Activated naive CD8-positive, alpha-beta T cell treated with anti-CD3 and anti-CD28 coated beads, Interleukin-2, amount 10 ng/mL, durations not matched to agents 7 days and 5 days (primary cell): ENCODE data around the gene CSH2. TPM values are rescaled to one million over a fixed set of nuclear protein-coding genes. Genes with fewer than 3 reads are reported as not detected.
"Not testable (repeated sequence)": the region's sequence is repeated elsewhere in the genome, so short reads cannot be mapped to it uniquely, and the experiment has no call there.

Experiments used
- ATAC-seq: fragments of 150-1000 bp; cut with Tn5 transposase; one replicate; pipeline ENCODE4 v1.10.0; 2021; ENCODE audit warnings: low read depth, moderate library complexity
- POLR2A ChIA-PET: fragments of 350-600 bp; sonication (Branson Sonifier 250); formaldehyde crosslinking; loops from one replicate; lab custom pipeline; 2021; ENCODE audit warnings: antibody characterized with exemption; lab: Charles Lee
- DNase-seq: peaks from one replicate; pipeline ENCODE4 v3.0.0; 2021
- H3K27ac Mint-ChIP-seq: one replicate; pipeline ENCODE4 v1.8.0; 2022; ENCODE audit warnings: mild to moderate bottlenecking, mixed read lengths
- H3K27me3 Mint-ChIP-seq: one replicate; pipeline ENCODE4 v1.8.0; 2022; ENCODE audit warnings: mild to moderate bottlenecking, moderate library complexity, mixed read lengths
- H3K36me3 Mint-ChIP-seq: one replicate; pipeline ENCODE4 v1.8.0; 2021; ENCODE audit warnings: mild to moderate bottlenecking, mixed read lengths
- H3K4me1 Mint-ChIP-seq: one replicate; pipeline ENCODE4 v1.8.0; 2021; ENCODE audit warnings: mixed read lengths
- H3K4me3 Mint-ChIP-seq: one replicate; pipeline ENCODE4 v1.8.0; 2022; ENCODE audit warnings: mild to moderate bottlenecking, moderate library complexity, mixed read lengths
- H3K9me3 Mint-ChIP-seq: one replicate; pipeline ENCODE4 v1.8.0; 2021; ENCODE audit warnings: mixed read lengths
- total RNA-seq, 2 experiments: library from RNA; stranded (reverse); gene quantifications; one replicate each; pipeline ENCODE4 v1.2.3, GENCODE V29; 2021

CSH2 gene
- not detected for total RNA-seq

GRCh38 chr17:63873577-63873976 lies at the start of gene CSH2:
CSH2 (minus strand) TSS chr17:63873677; CDS start chr17:63873614, 63 bp downstream.
- H3K27me3 Mint-ChIP-seq: peaks cover 21% of the 10 kb centered on the region
- ATAC-seq, H3K36me3 Mint-ChIP-seq, POLR2A ChIA-PET, H3K9me3 Mint-ChIP-seq, H3K27ac Mint-ChIP-seq, H3K4me3 Mint-ChIP-seq, H3K4me1 Mint-ChIP-seq, DNase-seq: not testable (repeated sequence)

- POLR2A ChIA-PET, H3K4me3 Mint-ChIP-seq, ATAC-seq, DNase-seq, H3K9me3 Mint-ChIP-seq, H3K4me1 Mint-ChIP-seq, H3K27ac Mint-ChIP-seq, H3K36me3 Mint-ChIP-seq: not testable (repeated sequence)
- peaks cover 11% of the 10 kb centered on the region for H3K27me3 Mint-ChIP-seq
These were observed 48.9 kb upstream of the CSH2 start for GRCh38 chr17:63922402-63922801.

- H3K4me3 Mint-ChIP-seq, ATAC-seq, DNase-seq, H3K9me3 Mint-ChIP-seq, POLR2A ChIA-PET, H3K27ac Mint-ChIP-seq, H3K4me1 Mint-ChIP-seq, H3K36me3 Mint-ChIP-seq: not testable (repeated sequence)
- peaks cover 11% of the 10 kb centered on the region for H3K27me3 Mint-ChIP-seq
These were observed 47.3 kb upstream of the CSH2 start for GRCh38 chr17:63920779-63921178.

DNA sequence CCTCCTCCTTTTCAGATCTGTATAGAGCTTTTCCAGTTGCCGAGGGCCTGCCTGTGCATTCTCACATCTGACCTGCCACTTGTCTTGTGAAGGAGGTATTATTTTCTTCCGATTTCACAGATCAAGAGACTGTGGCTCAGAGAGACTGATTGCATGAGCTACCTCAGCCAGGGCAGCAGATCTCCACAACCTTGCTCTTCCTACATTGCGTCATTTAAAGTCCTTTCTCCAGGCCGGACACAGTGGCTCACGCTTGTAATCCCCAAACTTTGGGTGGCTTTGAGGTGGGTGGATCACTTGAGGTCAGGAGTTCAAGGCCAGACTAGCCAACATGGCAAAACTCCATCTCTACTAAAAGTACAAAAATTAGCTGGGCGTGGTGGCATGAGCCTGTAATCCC lies 46.6 kb upstream of the CSH2 start:
- not testable (repeated sequence) for DNase-seq, H3K27ac Mint-ChIP-seq, H3K4me3 Mint-ChIP-seq, H3K36me3 Mint-ChIP-seq, H3K9me3 Mint-ChIP-seq, H3K4me1 Mint-ChIP-seq, ATAC-seq
- H3K27me3 Mint-ChIP-seq: peaks cover 11% of the 10 kb centered on the region
- POLR2A ChIA-PET: interaction anchor here (0.8 to 2.5 kb wide), 3 partner anchors 26 to 107 kb away, joined by 3 to 9 read pairs (median 8); no protein-coding TSS in a partner anchor

DNA sequence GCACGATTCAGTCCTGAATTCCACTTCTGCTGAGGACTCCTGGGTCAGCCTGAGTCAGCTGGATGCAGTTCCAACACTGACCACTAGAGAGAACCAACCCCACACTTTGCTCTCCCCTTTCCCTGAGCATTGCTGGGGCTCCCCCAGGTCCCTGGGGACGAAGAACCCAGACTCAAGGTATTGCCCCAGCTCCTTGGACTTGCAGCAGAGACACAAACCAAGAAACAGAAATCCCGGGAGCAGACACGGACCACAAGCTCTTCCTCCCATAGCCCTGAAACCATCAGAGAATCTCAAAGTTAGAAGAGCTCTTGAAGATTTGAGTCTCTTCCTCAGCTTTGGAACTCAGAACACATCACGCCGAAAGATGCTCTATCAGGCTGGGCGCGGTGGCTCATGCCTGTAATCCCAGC lies 45.8 kb upstream of the CSH2 start:
- H3K9me3 Mint-ChIP-seq: no peaks in the 10 kb centered on the region
- H3K27ac Mint-ChIP-seq: no peak overlapping the region
- H3K36me3 Mint-ChIP-seq: no peaks in the 10 kb centered on the region
- peaks cover 8% of the 10 kb centered on the region for H3K27me3 Mint-ChIP-seq
- DNase-seq (peak; percentile 64), ATAC-seq (peak; percentile 91)
- peaks cover 5% of the 10 kb centered on the region for H3K4me1 Mint-ChIP-seq
- H3K4me3 Mint-ChIP-seq: no peak overlapping the region
- POLR2A ChIA-PET: interaction anchor here (0.8 to 2.5 kb wide), 4 partner anchors 27 to 214 kb away, joined by 3 to 9 read pairs (median 6); no protein-coding TSS in a partner anchor

DNA sequence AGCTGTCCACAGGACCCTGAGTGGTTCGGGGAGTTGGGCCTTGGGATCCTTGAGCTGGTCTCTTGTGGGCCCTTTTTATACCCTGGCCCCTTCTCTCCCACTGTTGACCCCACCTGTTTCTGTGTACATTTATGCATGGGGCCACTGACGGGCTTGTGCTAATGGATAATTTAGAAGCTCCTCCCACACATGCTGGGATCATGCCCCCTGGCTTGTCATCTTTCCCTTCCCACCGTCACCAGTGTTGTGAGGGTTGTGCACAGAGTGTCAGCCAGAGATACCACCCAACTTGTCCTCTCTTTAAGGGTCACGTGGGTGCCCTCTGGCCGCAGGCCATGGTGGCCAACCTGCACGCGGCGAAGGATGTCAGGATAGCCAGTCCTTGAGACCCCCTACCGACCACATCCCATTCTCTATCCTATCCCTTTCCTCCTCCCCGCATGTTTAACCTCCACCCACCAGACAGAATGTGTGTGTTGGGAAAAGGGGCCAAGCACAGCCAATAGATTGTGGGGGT lies 45.4 kb upstream of the CSH2 start, which contains the start of gene GH1:
Gene GH1 (minus strand): TSS at position 51 of the 517 bp plus-strand sequence. CDS start 63 bp downstream, outside the sequence.
- not testable (repeated sequence) for H3K4me3 Mint-ChIP-seq, ATAC-seq, H3K27me3 Mint-ChIP-seq, H3K9me3 Mint-ChIP-seq, H3K36me3 Mint-ChIP-seq, H3K4me1 Mint-ChIP-seq, DNase-seq, H3K27ac Mint-ChIP-seq
- POLR2A ChIA-PET: interaction anchor here (1.0 to 2.5 kb wide), 3 partner anchors 28 to 215 kb away, joined by 3 to 9 read pairs (median 8); no protein-coding TSS in a partner anchor

DNA sequence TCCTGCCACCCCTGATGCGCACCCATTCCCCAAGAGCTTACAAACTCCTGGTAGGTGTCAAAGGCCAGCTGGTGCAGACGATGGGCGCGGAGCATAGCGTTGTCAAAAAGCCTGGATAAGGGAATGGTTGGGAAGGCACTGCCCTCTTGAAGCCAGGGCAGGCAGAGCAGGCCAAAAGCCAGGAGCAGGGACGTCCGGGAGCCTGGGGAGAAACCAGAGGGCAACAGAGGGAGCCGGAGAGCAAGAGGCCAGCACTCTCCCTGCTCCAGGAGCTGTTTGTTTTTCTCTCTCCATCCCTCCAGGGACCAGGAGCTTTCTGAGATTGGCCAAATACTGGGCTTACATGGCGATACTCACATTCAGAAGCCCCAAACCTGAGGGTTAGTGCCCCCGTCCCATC lies 44.8 kb upstream of the CSH2 start:
- no peaks in the 10 kb centered on the region for H3K36me3 Mint-ChIP-seq
- DNase-seq: no peak
- H3K4me1 Mint-ChIP-seq: peaks cover 5% of the 10 kb centered on the region
- POLR2A ChIA-PET: interaction anchor here (2.1 to 2.5 kb wide), 2 partner anchors 28 to 72 kb away, joined by 8 to 9 read pairs; no protein-coding TSS in a partner anchor
- H3K9me3 Mint-ChIP-seq: no peaks in the 10 kb centered on the region
- H3K27me3 Mint-ChIP-seq: peaks cover 8% of the 10 kb centered on the region
- no peak overlapping the region for H3K4me3 Mint-ChIP-seq
- no peak for ATAC-seq
- no peak overlapping the region for H3K27ac Mint-ChIP-seq

DNA sequence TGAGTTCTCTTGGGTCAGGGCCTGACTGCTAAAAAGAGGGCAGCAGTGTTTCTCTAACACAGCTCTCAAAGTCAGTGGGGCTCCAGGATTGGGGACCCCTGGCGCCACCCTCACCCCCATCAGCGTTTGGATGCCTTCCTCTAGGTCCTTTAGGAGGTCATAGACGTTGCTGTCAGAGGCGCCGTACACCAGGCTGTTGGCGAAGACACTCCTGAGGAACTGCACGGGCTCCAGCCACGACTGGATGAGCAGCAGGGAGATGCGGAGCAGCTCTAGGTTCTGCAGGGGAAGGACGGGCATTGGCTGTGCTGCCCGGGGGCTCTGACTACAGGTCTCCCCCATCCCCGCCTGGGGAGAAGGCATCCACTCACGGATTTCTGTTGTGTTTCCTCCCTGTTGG lies 44.2 kb upstream of the CSH2 start:
- no peak for DNase-seq
- Mint-ChIP-seq H3K27me3 (peaks cover 13% of the 10 kb centered on the region), H3K4me1 (peaks cover 5% of the 10 kb centered on the region), H3K36me3 (no peaks in the 10 kb centered on the region), H3K27ac (no peak overlapping the region), H3K4me3 (no peak overlapping the region), H3K9me3 (no peaks in the 10 kb centered on the region)
- POLR2A ChIA-PET: interaction anchor here (2.5 kb wide), 1 partner anchor 73 kb away, joined by 8 read pairs; no protein-coding TSS in a partner anchor
- ATAC-seq: no peak

DNA sequence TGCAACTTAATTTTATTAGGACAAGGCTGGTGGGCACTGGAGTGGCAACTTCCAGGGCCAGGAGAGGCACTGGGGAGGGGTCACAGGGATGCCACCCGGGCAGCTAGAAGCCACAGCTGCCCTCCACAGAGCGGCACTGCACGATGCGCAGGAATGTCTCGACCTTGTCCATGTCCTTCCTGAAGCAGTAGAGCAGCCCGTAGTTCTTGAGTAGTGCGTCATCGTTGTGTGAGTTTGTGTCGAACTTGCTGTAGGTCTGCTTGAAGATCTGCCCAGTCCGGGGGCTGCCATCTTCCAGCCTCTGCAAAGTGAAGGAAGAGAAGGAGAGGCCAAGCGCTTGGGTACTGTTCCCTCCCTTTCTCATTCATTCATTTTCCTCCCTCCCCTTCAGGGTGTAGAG lies 43.7 kb upstream of the CSH2 start:
- H3K27ac Mint-ChIP-seq, H3K4me1 Mint-ChIP-seq, POLR2A ChIA-PET, H3K36me3 Mint-ChIP-seq, H3K4me3 Mint-ChIP-seq, ATAC-seq, DNase-seq, H3K9me3 Mint-ChIP-seq: not testable (repeated sequence)
- H3K27me3 Mint-ChIP-seq: peaks cover 13% of the 10 kb centered on the region

- no peak for DNase-seq
- no peak overlapping the region for H3K4me3 Mint-ChIP-seq
- H3K27ac Mint-ChIP-seq: no peak overlapping the region
- H3K4me1 Mint-ChIP-seq: peaks cover 5% of the 10 kb centered on the region
- no peaks in the 10 kb centered on the region for H3K9me3 Mint-ChIP-seq
- ATAC-seq: no peak
- POLR2A ChIA-PET: no interaction called here
- peaks cover 13% of the 10 kb centered on the region for H3K27me3 Mint-ChIP-seq
- no peaks in the 10 kb centered on the region for H3K36me3 Mint-ChIP-seq
These were observed 43.2 kb upstream of the CSH2 start for GRCh38 chr17:63916566-63917185.

- ATAC-seq, DNase-seq, H3K9me3 Mint-ChIP-seq, H3K4me3 Mint-ChIP-seq, H3K36me3 Mint-ChIP-seq, H3K27ac Mint-ChIP-seq, POLR2A ChIA-PET, H3K4me1 Mint-ChIP-seq: not testable (repeated sequence)
- H3K27me3 Mint-ChIP-seq: peaks cover 13% of the 10 kb centered on the region
These were observed 42.3 kb upstream of the CSH2 start for GRCh38 chr17:63915753-63916152.

DNA sequence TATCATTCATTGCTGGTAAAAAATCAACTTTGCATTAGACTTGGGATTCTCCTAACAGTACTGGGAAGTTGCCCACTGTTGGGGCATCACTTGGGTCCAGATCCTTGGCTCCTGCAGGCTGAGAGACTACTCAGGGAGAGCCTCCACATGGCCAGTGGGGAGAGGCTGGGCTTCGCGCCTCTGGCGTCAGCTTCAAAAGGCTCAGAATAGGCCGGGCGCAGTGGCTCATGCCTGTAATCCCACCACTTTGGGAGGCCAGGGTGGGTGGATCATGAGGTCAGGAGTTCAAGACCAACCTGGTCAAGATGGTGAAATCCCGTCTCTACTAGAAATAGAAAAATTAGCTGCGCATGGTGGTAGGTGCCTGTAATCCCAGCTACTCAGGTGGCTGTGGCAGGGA lies 41.0 kb upstream of the CSH2 start:
- Mint-ChIP-seq H3K4me1 (peaks cover 5% of the 10 kb centered on the region), H3K36me3 (no peaks in the 10 kb centered on the region), H3K4me3 (no peak overlapping the region), H3K27me3 (peaks cover 11% of the 10 kb centered on the region), H3K27ac (no peak overlapping the region), H3K9me3 (no peaks in the 10 kb centered on the region)
- ATAC-seq: no peak
- POLR2A ChIA-PET: no interaction called here
- no peak for DNase-seq

- POLR2A ChIA-PET: interaction anchor here (0.6 to 1.6 kb wide), 2 partner anchors 106 to 222 kb away, joined by 3 to 4 read pairs; no protein-coding TSS in a partner anchor
- Mint-ChIP-seq H3K4me3 (no peak overlapping the region), H3K27me3 (peaks cover 7% of the 10 kb centered on the region), H3K36me3 (no peaks in the 10 kb centered on the region), H3K4me1 (no peaks in the 10 kb centered on the region), H3K9me3 (no peaks in the 10 kb centered on the region), H3K27ac (no peak overlapping the region)
- ATAC-seq (peak; percentile 59), DNase-seq (peak; percentile 59)
These were observed 38.2 kb upstream of the CSH2 start for GRCh38 chr17:63911657-63912100.
